SU-DHL-6 (cell line): ENCODE measurements around the gene ZNF593OS.

Source experiments
- EZH2phosphoT487 ChIP-seq: fragments of 200-600 bp; sonication (generic), shearing (Covaris generic); conservative IDR thresholded peaks from 2 replicates; pipeline ENCODE4 v1.6.1; 2018; ENCODE audit warnings: mild to moderate bottlenecking, antibody characterized with exemption, low read length, moderate library complexity, mixed read lengths
- TF ChIP-seq, protein P1 (sequence below): fragments of 200-600 bp; sonication (generic); IDR thresholded peaks from one replicate; pipeline ENCODE4 v1.5.1; 2017; ENCODE audit warnings: antibody characterized with exemption, mild to moderate bottlenecking, low read length, moderate library complexity; ENCODE audit not compliant: insufficient read depth, poor library complexity, severe bottlenecking

DNA sequence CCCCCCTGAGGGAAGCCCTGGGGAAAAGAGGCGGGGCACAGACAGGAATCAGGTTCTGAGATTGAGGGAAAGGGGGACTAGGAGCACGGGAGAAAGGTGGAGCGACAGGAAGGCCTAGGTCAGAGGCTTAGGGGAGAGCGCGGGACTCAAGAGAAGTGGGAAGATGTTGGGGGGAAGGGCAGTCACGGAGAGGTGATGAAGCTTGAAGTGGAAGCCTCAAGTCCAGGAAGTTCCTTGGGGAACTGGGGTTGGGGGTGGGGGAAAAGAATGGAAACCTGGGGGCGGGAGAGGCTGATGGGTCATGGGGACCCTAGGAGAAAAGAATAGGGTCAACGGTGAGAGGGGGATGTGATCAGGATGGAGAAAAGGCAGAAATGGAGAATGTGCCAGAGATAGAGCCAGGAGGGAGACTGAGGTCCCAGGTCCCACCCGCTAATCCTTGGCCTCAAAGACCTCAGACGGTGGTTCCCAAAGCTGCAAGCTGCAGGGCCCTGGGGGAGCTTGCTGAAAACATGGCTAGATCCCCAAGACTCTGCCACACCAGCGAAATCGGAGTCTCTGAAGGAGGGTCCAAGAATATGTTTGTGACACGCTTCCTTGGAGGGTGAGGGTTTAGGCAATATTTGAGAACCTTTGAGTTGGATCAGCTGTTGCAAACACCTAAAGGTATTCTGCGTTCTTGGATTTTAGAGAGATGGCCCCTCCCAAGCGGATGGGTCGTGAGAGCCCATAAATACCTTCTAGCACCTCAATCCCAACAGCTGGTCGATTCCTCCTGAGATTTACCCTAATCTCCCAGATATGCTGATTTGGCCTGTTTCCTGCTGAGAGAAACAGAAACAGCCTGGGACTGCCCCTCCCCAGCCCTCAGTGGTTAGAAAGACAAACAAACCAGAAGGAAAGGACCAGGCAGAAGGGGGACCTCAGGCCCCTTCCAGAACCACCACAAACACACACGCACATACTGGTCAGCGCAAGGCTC lies 6.5 kb downstream of the ZNF593OS start:
- TF ChIP-seq, protein P1, sequence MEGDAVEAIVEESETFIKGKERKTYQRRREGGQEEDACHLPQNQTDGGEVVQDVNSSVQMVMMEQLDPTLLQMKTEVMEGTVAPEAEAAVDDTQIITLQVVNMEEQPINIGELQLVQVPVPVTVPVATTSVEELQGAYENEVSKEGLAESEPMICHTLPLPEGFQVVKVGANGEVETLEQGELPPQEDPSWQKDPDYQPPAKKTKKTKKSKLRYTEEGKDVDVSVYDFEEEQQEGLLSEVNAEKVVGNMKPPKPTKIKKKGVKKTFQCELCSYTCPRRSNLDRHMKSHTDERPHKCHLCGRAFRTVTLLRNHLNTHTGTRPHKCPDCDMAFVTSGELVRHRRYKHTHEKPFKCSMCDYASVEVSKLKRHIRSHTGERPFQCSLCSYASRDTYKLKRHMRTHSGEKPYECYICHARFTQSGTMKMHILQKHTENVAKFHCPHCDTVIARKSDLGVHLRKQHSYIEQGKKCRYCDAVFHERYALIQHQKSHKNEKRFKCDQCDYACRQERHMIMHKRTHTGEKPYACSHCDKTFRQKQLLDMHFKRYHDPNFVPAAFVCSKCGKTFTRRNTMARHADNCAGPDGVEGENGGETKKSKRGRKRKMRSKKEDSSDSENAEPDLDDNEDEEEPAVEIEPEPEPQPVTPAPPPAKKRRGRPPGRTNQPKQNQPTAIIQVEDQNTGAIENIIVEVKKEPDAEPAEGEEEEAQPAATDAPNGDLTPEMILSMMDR = no peak
- no peak for TF ChIP-seq EZH2phosphoT487
